Peyer's patch (tissue), 4 donors: Measurements from ENCODE around the gene APH1B. TPM values are rescaled to one million over a fixed set of nuclear protein-coding genes. Genes with fewer than 3 reads are reported as not detected.

ENCODE experiments used
- DNase-seq, 3 donors: peaks; one replicate each; pipeline ENCODE4 v3.0.0-alpha.2; 2017 to 2019
- H3K27ac ChIP-seq, 4 donors: fragments of 200-600 bp; sonication (generic); one replicate each; pipeline ENCODE4 v1.5.1; 2016 to 2019
- H3K27me3 ChIP-seq, 2 donors: fragments of 200-600 bp; sonication (generic); one replicate each; pipeline ENCODE4 v1.5.1; 2019
- H3K36me3 ChIP-seq, 3 donors: fragments of 200-600 bp; sonication (generic); one replicate each; pipeline ENCODE4 v1.5.1; 2016 to 2019
- H3K4me1 ChIP-seq, 4 donors: fragments of 200-600 bp; sonication (generic); one replicate each; pipeline ENCODE4 v1.5.1; 2016 to 2019
- H3K4me3 ChIP-seq, 4 donors: fragments of 200-600 bp; sonication (generic); 1 replicate in 3 of 4; 2 replicates in 1 of 4; pipeline ENCODE4 v1.5.1; 2016 to 2019; ENCODE audit warnings: mild to moderate bottlenecking in 1 of 4
- H3K9me3 ChIP-seq, 4 donors: fragments of 200-600 bp; sonication (generic); one replicate each; pipeline ENCODE4 v1.5.1; 2016 to 2019; ENCODE audit warnings: mild to moderate bottlenecking in 1 of 4
- POLR2A ChIP-seq, 2 donors: fragments of 450-650 bp; IDR thresholded peaks; one replicate each; pipeline ENCODE4 v1.5.1; 2017; ENCODE audit warnings: antibody characterized with exemption in 2 of 2, mild to moderate bottlenecking in 2 of 2, moderate library complexity in 2 of 2
- total RNA-seq, 4 donors: library from RNA; depleted of rRNA; stranded (reverse); fragments of >200 nt; gene quantifications; one replicate each; pipeline ENCODE4 v1.1.0, GENCODE V29; 2016
- TF ChIP-seq, protein P1 (sequence below), 6 experiments: fragments of 450-650 bp in 4 of 6; fragments of 200-600 bp in 2 of 6; sonication (generic) in 1 of 6; IDR thresholded peaks; one replicate each; pipeline ENCODE4 v1.5.1; 2017 to 2019; ENCODE audit warnings: antibody characterized with exemption in 6 of 6, mild to moderate bottlenecking in 3 of 6, moderate library complexity in 1 of 6

Gene APH1B
- total RNA-seq, 4 donors from 2014 or later: 3.3 to 4.8 (median 3.9) TPM

DNA sequence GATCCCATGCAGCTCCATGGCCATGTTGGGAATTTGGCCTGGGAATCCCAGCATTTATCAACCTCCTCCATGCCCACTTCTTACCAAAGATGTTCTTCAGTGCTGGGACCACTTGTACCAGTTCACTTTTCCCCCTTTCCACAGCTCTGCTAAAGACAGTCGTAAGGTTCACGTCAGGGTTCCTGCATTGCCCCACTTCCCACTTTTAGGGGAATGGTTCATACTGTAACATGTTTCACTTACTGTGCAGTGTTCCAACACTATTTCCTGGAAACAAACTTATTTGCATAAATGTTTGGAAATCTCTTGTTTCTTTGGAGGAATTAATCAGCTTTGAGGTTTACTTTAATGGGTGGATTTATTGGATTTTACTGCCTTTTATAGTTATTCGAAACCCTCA, 17.0 kb downstream of the APH1B start:
- Histone ChIP-seq H3K9me3 (no peaks in the 10 kb centered on the region), H3K27ac (no peak overlapping the region), H3K27me3 (no peaks in the 10 kb centered on the region), H3K4me3 (no peak overlapping the region), H3K36me3 (no peaks in the 10 kb centered on the region), H3K4me1 (no peaks in the 10 kb centered on the region)
- TF ChIP-seq POLR2A (IDR thresholded peaks at IDR 0.05): no peak
- TF ChIP-seq, protein P1, sequence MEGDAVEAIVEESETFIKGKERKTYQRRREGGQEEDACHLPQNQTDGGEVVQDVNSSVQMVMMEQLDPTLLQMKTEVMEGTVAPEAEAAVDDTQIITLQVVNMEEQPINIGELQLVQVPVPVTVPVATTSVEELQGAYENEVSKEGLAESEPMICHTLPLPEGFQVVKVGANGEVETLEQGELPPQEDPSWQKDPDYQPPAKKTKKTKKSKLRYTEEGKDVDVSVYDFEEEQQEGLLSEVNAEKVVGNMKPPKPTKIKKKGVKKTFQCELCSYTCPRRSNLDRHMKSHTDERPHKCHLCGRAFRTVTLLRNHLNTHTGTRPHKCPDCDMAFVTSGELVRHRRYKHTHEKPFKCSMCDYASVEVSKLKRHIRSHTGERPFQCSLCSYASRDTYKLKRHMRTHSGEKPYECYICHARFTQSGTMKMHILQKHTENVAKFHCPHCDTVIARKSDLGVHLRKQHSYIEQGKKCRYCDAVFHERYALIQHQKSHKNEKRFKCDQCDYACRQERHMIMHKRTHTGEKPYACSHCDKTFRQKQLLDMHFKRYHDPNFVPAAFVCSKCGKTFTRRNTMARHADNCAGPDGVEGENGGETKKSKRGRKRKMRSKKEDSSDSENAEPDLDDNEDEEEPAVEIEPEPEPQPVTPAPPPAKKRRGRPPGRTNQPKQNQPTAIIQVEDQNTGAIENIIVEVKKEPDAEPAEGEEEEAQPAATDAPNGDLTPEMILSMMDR (IDR thresholded peaks at IDR 0.05): no peak
- no peak for DNase-seq

DNA sequence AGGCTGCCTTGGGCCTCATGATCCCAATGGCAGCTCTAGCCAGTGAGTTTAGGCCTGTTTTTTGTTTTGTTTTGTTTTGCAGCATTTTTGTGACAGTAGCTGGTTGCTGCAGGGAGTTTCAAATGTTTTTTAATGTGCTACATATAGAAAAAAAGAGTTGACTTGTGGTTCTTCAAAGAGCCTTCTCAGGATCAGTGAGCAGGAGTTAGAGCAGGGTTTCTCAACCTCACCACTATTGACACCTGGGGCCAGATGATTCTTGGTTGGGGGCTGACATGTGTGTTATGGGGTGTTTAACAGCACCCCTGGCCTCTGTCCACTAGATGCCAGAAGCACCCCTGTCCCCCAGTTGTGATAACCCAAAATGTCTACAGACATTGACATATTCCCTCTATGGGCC, 17.9 kb downstream of the APH1B start:
- TF ChIP-seq, protein P1 (IDR thresholded peaks at IDR 0.05): no peak
- no peak for TF ChIP-seq POLR2A (IDR thresholded peaks at IDR 0.05)
- no peak for DNase-seq
- Histone ChIP-seq H3K36me3 (no peaks in the 10 kb centered on the region), H3K4me3 (no peak overlapping the region), H3K4me1 (no peaks in the 10 kb centered on the region), H3K9me3 (no peaks in the 10 kb centered on the region), H3K27me3 (no peaks in the 10 kb centered on the region), H3K27ac (no peak overlapping the region)

DNA sequence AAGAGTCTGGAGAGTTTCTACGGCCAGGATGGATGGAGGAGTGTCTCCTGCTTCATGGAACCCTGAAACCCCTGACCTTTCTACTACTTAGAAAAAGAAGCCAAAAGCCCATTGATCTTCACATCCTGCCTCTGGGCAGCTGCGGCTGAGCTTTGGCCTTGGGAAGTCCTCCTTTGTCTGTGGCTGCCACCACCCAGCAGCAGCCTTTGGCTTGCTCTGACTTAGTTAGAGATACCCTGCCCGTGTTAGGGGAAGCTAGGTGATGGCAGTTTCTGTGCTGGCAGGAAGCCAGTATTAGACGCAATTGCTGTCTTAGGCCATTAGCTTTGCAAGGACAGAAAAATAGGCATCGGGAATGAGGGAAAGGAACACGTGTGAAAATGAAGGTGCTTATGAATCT, 18.8 kb downstream of the APH1B start:
- Histone ChIP-seq H3K4me1 (no peaks in the 10 kb centered on the region), H3K36me3 (no peaks in the 10 kb centered on the region), H3K27ac (no peak overlapping the region), H3K9me3 (no peaks in the 10 kb centered on the region), H3K27me3 (no peaks in the 10 kb centered on the region), H3K4me3 (no peak overlapping the region)
- TF ChIP-seq, protein P1 (IDR thresholded peaks at IDR 0.05): no peak
- no peak for TF ChIP-seq POLR2A (IDR thresholded peaks at IDR 0.05)
- no peak for DNase-seq

DNA sequence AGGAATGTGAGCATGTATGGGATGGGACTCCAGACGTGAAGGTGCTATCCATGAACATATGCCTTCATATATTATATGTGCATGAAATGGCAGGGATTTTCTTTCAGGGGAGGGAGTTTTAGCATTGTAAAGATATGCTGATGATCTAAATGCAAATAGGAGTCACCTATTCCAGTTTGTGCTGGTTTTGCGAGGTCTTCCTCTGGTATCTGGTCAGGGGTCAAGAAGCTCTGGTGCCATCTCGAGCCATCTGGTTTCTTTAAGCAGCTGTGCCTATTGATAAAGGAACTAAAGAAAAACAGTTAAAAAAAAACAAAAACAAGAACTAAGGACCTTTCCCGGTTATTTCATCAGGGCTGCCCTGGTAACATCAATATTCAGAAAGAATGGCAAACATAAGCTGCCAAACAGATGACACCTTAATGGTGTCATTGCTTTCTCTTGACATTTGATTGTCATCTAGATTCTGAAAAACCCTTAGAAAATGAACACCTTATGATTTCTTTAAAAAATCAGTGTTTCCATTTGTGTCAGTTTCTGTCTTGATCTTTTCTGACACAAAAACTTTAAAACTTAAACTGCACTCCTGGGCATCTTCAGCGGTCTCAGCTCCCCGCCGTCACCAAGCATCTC, 22.7 kb downstream of the APH1B start:
- TF ChIP-seq, protein P1 (IDR thresholded peaks at IDR 0.05): no peak
- no peak for TF ChIP-seq POLR2A (IDR thresholded peaks at IDR 0.05)
- Histone ChIP-seq H3K36me3 (peaks cover 0 to 19% (median 0%) of the 10 kb centered on the region in 3 donors), H3K27ac (no peak overlapping the region), H3K9me3 (no peaks in the 10 kb centered on the region), H3K4me3 (no peak overlapping the region), H3K4me1 (no peaks in the 10 kb centered on the region), H3K27me3 (no peaks in the 10 kb centered on the region)
- no peak for DNase-seq

DNA sequence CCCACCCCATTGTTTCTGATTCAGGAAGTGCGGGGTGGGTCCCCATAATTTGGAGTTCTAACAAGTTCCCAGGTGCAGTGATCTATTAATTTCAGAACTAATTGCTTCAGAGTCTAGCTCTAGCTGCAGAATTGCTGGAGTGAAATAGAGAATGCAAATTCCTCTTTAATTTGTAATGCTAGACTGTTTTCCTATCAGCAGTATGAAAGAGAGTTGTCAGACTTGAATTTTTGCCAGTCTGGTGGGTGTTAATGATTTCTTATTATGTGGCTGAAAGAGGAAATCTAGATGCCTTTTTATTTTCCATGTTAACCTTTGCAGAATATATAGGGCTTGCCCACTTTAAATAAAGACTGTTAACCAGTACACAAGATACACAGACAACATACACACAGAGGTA, 23.7 kb downstream of the APH1B start:
- Histone ChIP-seq H3K27me3 (no peaks in the 10 kb centered on the region), H3K27ac (no peak overlapping the region), H3K9me3 (no peaks in the 10 kb centered on the region), H3K4me3 (no peak overlapping the region), H3K4me1 (no peaks in the 10 kb centered on the region), H3K36me3 (peaks cover 0 to 27% (median 0%) of the 10 kb centered on the region in 3 donors)
- DNase-seq: no peak
- TF ChIP-seq, protein P1 (IDR thresholded peaks at IDR 0.05): no peak
- no peak for TF ChIP-seq POLR2A (IDR thresholded peaks at IDR 0.05)

DNA sequence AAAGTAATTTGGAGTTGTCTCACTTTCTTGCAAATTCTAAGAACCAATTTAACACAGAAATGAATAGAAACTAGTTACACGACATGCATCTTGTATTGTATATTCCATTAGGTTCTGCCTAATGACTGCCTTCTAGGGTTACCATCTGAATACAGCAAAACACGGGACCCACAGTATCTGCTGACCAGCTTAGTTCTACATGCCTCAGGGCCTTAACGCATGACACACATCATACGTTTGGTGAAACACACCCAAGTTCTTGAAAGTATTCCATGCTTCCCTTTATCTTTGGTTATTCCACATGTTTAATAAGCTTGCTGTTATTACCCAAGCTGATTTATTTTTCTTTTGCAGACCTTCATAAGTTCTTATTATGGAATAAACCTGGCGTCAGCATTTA, 27.9 kb downstream of the APH1B start:
- H3K4me1 ChIP-seq: no peaks in the 10 kb centered on the region
- DNase-seq: no peak
- no peaks in the 10 kb centered on the region for H3K27me3 ChIP-seq
- no peak overlapping the region for H3K4me3 ChIP-seq
- TF ChIP-seq POLR2A (IDR thresholded peaks at IDR 0.05): no peak
- TF ChIP-seq, protein P1 (IDR thresholded peaks at IDR 0.05): no peak
- H3K9me3 ChIP-seq: no peaks in the 10 kb centered on the region
- H3K27ac ChIP-seq: no peak overlapping the region
- peaks cover 0 to 35% (median 0%) of the 10 kb centered on the region in 3 donors for H3K36me3 ChIP-seq
